ENCODE data around the gene SLC66A1.

The SLC66A1 gene

GRCh38 chr1:19363536-19364152, 51.5 kb downstream of the SLC66A1 start:
- no peak for DNase-seq (ENCODE audit: low spot score)

GRCh38 chr1:19365721-19366120, 53.6 kb downstream of the SLC66A1 start:
- DNase-seq (ENCODE audit: low spot score) = no peak

GRCh38 chr1:19366599-19367536, 54.7 kb downstream of the SLC66A1 start:
- DNase-seq (ENCODE audit: low spot score) = no peak

- no peak for DNase-seq (ENCODE audit: low spot score)
Observed at GRCh38 chr1:19367584-19368041, 55.5 kb downstream of the SLC66A1 start.

- no peak for DNase-seq (ENCODE audit: low spot score)
Observed at GRCh38 chr1:19368050-19368449, 55.9 kb downstream of the SLC66A1 start.

- DNase-seq (ENCODE audit: low spot score) = no peak
Observed at GRCh38 chr1:19368964-19369363, 56.8 kb downstream of the SLC66A1 start.

GRCh38 chr1:19369396-19370090, 57.4 kb downstream of the SLC66A1 start:
- DNase-seq (ENCODE audit: low spot score) = no peak

GRCh38 chr1:19370453-19371170, 58.5 kb downstream of the SLC66A1 start:
- DNase-seq (ENCODE audit: low spot score) = no peak

GRCh38 chr1:19371226-19372135, 59.4 kb downstream of the SLC66A1 start:
- no peak for DNase-seq (ENCODE audit: low spot score)

- no peak for DNase-seq (ENCODE audit: low spot score)
Observed at GRCh38 chr1:19372136-19372514, 60.0 kb downstream of the SLC66A1 start.

GRCh38 chr1:19372602-19373001, 60.5 kb downstream of the SLC66A1 start:
- no peak for DNase-seq (ENCODE audit: low spot score)

GRCh38 chr1:19373211-19374082, 61.3 kb downstream of the SLC66A1 start:
- DNase-seq (ENCODE audit: low spot score) = no peak

- DNase-seq (ENCODE audit: low spot score) = no peak
Observed at GRCh38 chr1:19374083-19374801, 62.1 kb downstream of the SLC66A1 start.

- no peak for DNase-seq (ENCODE audit: low spot score)
Observed at GRCh38 chr1:19374926-19375325, 62.8 kb downstream of the SLC66A1 start.

GRCh38 chr1:19375631-19376400, 63.7 kb downstream of the SLC66A1 start:
- no peak for DNase-seq (ENCODE audit: low spot score)

- no peak for DNase-seq (ENCODE audit: low spot score)
Observed at GRCh38 chr1:19376428-19377372, 64.6 kb downstream of the SLC66A1 start.

Data from D341Med (cell line).